ENCODE results near the gene PLXNA4. TPM values are rescaled to one million over a fixed set of nuclear protein-coding genes. Genes with fewer than 3 reads are reported as not detected.

Gene PLXNA4
- total and polyA plus RNA-seq, 2 experiments from 2014 or later, result 1.9 to 4.8 TPM

DNA sequence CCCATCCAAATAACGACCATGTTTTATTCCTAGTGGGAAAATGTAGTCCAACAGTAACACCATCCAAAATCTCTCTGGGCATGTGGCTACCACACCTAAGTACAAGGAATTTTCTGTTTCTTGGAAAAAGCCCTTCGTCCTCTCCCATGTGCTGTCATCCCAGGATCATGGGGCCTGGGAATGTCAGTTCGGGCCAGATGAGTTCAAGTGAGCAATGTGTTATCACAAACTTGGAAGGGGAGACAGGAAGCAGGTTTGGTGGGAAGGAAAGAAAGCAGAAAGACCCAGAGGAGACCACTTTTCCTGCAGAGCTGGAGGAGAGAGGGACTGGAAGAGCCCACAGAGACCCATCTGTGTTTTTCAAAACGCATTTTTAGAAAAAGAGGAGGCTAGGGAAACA is 110.8 kb downstream of the PLXNA4 start:
- Histone ChIP-seq H3K79me2 (no peaks in the 10 kb centered on the region), H3K4me1 (ENCODE audit: insufficient read depth) (no peaks in the 10 kb centered on the region), H3K27me3 (no peaks in the 10 kb centered on the region), H3K4me2 (no peak overlapping the region), H3K9me2 (replicated peaks; ENCODE audit: insufficient read depth) (no peaks in the 10 kb centered on the region), H4K20me1 (ENCODE audit: insufficient read depth, poor library complexity, severe bottlenecking) (no peaks in the 10 kb centered on the region), H3K9me3 (ENCODE audit: low read depth) (no peaks in the 10 kb centered on the region), H3K4me3 (no peak overlapping the region), H3K36me3 (replicated peaks; ENCODE audit: insufficient read depth, low read depth) (no peaks in the 10 kb centered on the region), H3K27ac (no peak overlapping the region), H2AFZ (no peak overlapping the region)
- DNase-seq (ENCODE audit: low spot score), result no peak
- 84% methylated on average over 4 of the region's 4 CpGs for WGBS (ENCODE audit: low lambda C conversion rate, missing lambda C conversion rate)
- no peak for TF ChIP-seq EZH2phosphoT487 (IDR thresholded peaks at IDR 0.05; ENCODE audit: low read depth, severe bottlenecking, unreplicated experiment)
- no peak for TF ChIP-seq CTCF (IDR thresholded peaks at IDR 0.05; ENCODE audit: poor library complexity)
- no peak for TF ChIP-seq EZH2 (IDR thresholded peaks at IDR 0.05; ENCODE audit: borderline replicate concordance)

GRCh38 chr7:132464740-132465139 is 111.5 kb downstream of the PLXNA4 start:
- Histone ChIP-seq H3K4me3 (no peak overlapping the region), H3K36me3 (replicated peaks; ENCODE audit: insufficient read depth, low read depth) (no peaks in the 10 kb centered on the region), H3K4me1 (ENCODE audit: insufficient read depth) (no peaks in the 10 kb centered on the region), H2AFZ (no peak overlapping the region), H3K4me2 (no peak overlapping the region), H4K20me1 (ENCODE audit: insufficient read depth, poor library complexity, severe bottlenecking) (no peaks in the 10 kb centered on the region), H3K27me3 (no peaks in the 10 kb centered on the region), H3K79me2 (no peaks in the 10 kb centered on the region), H3K27ac (no peak overlapping the region), H3K9me2 (replicated peaks; ENCODE audit: insufficient read depth) (no peaks in the 10 kb centered on the region), H3K9me3 (ENCODE audit: low read depth) (no peaks in the 10 kb centered on the region)
- TF ChIP-seq EZH2 (IDR thresholded peaks at IDR 0.05; ENCODE audit: borderline replicate concordance) (no peak), EZH2phosphoT487 (IDR thresholded peaks at IDR 0.05; ENCODE audit: low read depth, severe bottlenecking, unreplicated experiment) (no peak), CTCF (IDR thresholded peaks at IDR 0.05; ENCODE audit: poor library complexity) (no peak)
- DNase-seq (ENCODE audit: low spot score), result no peak
- WGBS (ENCODE audit: low lambda C conversion rate, missing lambda C conversion rate), result 89% methylated on average over 4 of the region's 4 CpGs

- H3K4me1 ChIP-seq (ENCODE audit: insufficient read depth), result no peaks in the 10 kb centered on the region
- no peak overlapping the region for H3K27ac ChIP-seq
- no peaks in the 10 kb centered on the region for H3K9me3 ChIP-seq (ENCODE audit: low read depth)
- no peak overlapping the region for H3K4me2 ChIP-seq
- no peaks in the 10 kb centered on the region for H3K36me3 ChIP-seq (replicated peaks; ENCODE audit: insufficient read depth, low read depth)
- DNase-seq (ENCODE audit: low spot score), result no peak
- H3K9me2 ChIP-seq (replicated peaks; ENCODE audit: insufficient read depth), result no peaks in the 10 kb centered on the region
- 96% methylated on average over 2 of the region's 2 CpGs for WGBS (ENCODE audit: low lambda C conversion rate, missing lambda C conversion rate)
- H3K4me3 ChIP-seq, result no peak overlapping the region
- no peak overlapping the region for H2AFZ ChIP-seq
- H4K20me1 ChIP-seq (ENCODE audit: insufficient read depth, poor library complexity, severe bottlenecking), result no peaks in the 10 kb centered on the region
- H3K79me2 ChIP-seq, result no peaks in the 10 kb centered on the region
- H3K27me3 ChIP-seq, result no peaks in the 10 kb centered on the region
- TF ChIP-seq CTCF (IDR thresholded peaks at IDR 0.05; ENCODE audit: poor library complexity) (no peak), EZH2phosphoT487 (IDR thresholded peaks at IDR 0.05; ENCODE audit: low read depth, severe bottlenecking, unreplicated experiment) (no peak), EZH2 (IDR thresholded peaks at IDR 0.05; ENCODE audit: borderline replicate concordance) (no peak)
These were observed 112.3 kb downstream of the PLXNA4 start for GRCh38 chr7:132463922-132464321.

DNA sequence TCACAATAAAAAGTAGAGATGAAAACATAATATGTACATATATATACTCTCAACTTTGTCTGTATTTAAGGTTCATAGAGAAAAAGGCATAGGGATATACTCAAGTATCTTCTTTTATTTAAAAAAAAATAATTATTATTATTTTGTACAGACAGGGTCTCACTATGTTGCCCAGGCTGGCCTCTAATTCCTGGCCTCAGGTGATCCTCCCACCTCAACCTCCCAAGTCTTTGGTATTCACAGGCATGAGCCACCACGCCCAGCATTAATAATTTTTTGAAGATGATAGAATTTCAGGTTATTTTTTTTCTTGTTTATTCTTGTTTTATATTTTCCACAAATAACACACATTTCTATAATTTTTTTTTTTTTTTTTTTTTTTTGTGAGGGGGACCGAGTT is 113.8 kb downstream of the PLXNA4 start:
- WGBS (ENCODE audit: low lambda C conversion rate, missing lambda C conversion rate), result 100% methylated on average over 2 of the region's 2 CpGs
- TF ChIP-seq EZH2phosphoT487 (IDR thresholded peaks at IDR 0.05; ENCODE audit: low read depth, severe bottlenecking, unreplicated experiment) (no peak), CTCF (IDR thresholded peaks at IDR 0.05; ENCODE audit: poor library complexity) (no peak), EZH2 (IDR thresholded peaks at IDR 0.05; ENCODE audit: borderline replicate concordance) (no peak)
- no peak for DNase-seq (ENCODE audit: low spot score)
- H3K4me2 ChIP-seq, result no peak overlapping the region
- H3K27ac ChIP-seq, result no peak overlapping the region
- H3K36me3 ChIP-seq (replicated peaks; ENCODE audit: insufficient read depth, low read depth), result no peaks in the 10 kb centered on the region
- no peaks in the 10 kb centered on the region for H3K9me3 ChIP-seq (ENCODE audit: low read depth)
- no peaks in the 10 kb centered on the region for H3K79me2 ChIP-seq
- no peaks in the 10 kb centered on the region for H3K27me3 ChIP-seq
- no peaks in the 10 kb centered on the region for H3K9me2 ChIP-seq (replicated peaks; ENCODE audit: insufficient read depth)
- no peaks in the 10 kb centered on the region for H3K4me1 ChIP-seq (ENCODE audit: insufficient read depth)
- H4K20me1 ChIP-seq (ENCODE audit: insufficient read depth, poor library complexity, severe bottlenecking), result no peaks in the 10 kb centered on the region
- no peak overlapping the region for H2AFZ ChIP-seq
- H3K4me3 ChIP-seq, result no peak overlapping the region

All from hepatocyte (in vitro differentiated cells).